BLaER1 treated with 17β-estradiol and CSF1 and Interleukin-3, amounts not matched to agents 10 nM and 100 nM (cell line): ENCODE data around the gene PLCXD1.
A peak's percentile ranks its signal among the peaks of the same experiment; 100 is the strongest.
"Not testable (repeated sequence)": the region's sequence is repeated elsewhere in the genome, so short reads cannot be mapped to it uniquely, and the experiment has no call there.

Experiments
- H3K27ac ChIP-seq, 11 experiments: shearing (Covaris generic); formaldehyde crosslinking; 2 replicates each; pipeline ENCODE4 v1.8.1; 2022
- H3K27me3 ChIP-seq, 11 experiments: shearing (Covaris generic); formaldehyde crosslinking; 2 replicates each; pipeline ENCODE4 v1.8.1; 2022
- H3K36me3 ChIP-seq, 11 experiments: shearing (Covaris generic); formaldehyde crosslinking; 2 replicates each; pipeline ENCODE4 v1.8.1; 2022
- H3K4me1 ChIP-seq, 10 experiments: shearing (Covaris generic); formaldehyde crosslinking; 2 replicates each; pipeline ENCODE4 v1.8.1; 2022
- H3K4me2 ChIP-seq, 11 experiments: shearing (Covaris generic); formaldehyde crosslinking; 2 replicates each; pipeline ENCODE4 v1.8.1; 2022
- H3K4me3 ChIP-seq, 10 experiments: shearing (Covaris generic); formaldehyde crosslinking; 2 replicates each; pipeline ENCODE4 v1.8.1; 2022
- H3K9ac ChIP-seq, 11 experiments: shearing (Covaris generic); formaldehyde crosslinking; 2 replicates each; pipeline ENCODE4 v1.8.1; 2022
- H3K9me3 ChIP-seq, 11 experiments: shearing (Covaris generic); formaldehyde crosslinking; replicated peaks in 1 of 11; 2 replicates each; pipeline ENCODE4 v1.8.1; 2022
- H4K20me1 ChIP-seq, 11 experiments: shearing (Covaris generic); formaldehyde crosslinking; 2 replicates each; pipeline ENCODE4 v1.8.1; 2022
- Cebpa-rat ChIP-seq, 11 experiments: shearing (Covaris generic); IDR thresholded peaks; 2 replicates each; pipeline ENCODE4 v1.8.1; 2022

The PLCXD1 gene

GRCh38 chrX:317424-318067 is 36.4 kb downstream of the PLCXD1 start:
- Histone ChIP-seq H3K27me3 (no peaks in the 10 kb centered on the region), H3K4me2 (peak overlapping the region in 10 of 11 experiments; percentile 18 to 58 (median 36); a peak in 15 of 22 replicates), H4K20me1 (peaks cover 0 to 56% (median 37%) of the 10 kb centered on the region in 11 experiments; a peak in 17 of 22 replicates)

GRCh38 chrX:318068-318738 is 37.0 kb downstream of the PLCXD1 start:
- Histone ChIP-seq H4K20me1 (peaks cover 0 to 49% (median 33%) of the 10 kb centered on the region in 11 experiments; a peak in 17 of 22 replicates), H3K36me3 (peaks cover 30 to 39% (median 35%) of the 10 kb centered on the region in 11 experiments), H3K27me3 (no peaks in the 10 kb centered on the region), H3K4me2 (peak overlapping the region; percentile 37 to 80 (median 71); a peak in 21 of 22 replicates), H3K27ac (peak overlapping the region; percentile 98 to 100 (median 100)), H3K4me3 (peak overlapping the region; percentile 88 to 100 (median 98)), H3K4me1 (peaks cover 13 to 28% (median 23%) of the 10 kb centered on the region in 10 experiments; a peak in 19 of 20 replicates), H3K9ac (peak overlapping the region; percentile 96 to 100 (median 99)), H3K9me3 (peaks cover 0 to 7% (median 0%) of the 10 kb centered on the region in 11 experiments; a peak in 3 of 22 replicates)
- no peak for TF ChIP-seq Cebpa-rat (IDR thresholded peaks at IDR 0.05)

More at GRCh38 chrX:317424-318067, 36.4 kb downstream of the PLCXD1 start:
- H3K4me1 ChIP-seq: peaks cover 13 to 27% (median 21%) of the 10 kb centered on the region in 10 experiments; a peak in 19 of 20 replicates
- H3K9ac ChIP-seq: no peak overlapping the region; a peak in 1 of 22 replicates
- H3K27ac ChIP-seq: peak overlapping the region in 5 of 11 experiments; percentile 29 to 100 (median 49); a peak in 5 of 22 replicates
- H3K4me3 ChIP-seq: peak overlapping the region; percentile 88 to 100 (median 98); a peak in 19 of 20 replicates
- peaks cover 0 to 7% (median 0%) of the 10 kb centered on the region in 11 experiments; a peak in 3 of 22 replicates for H3K9me3 ChIP-seq
- H3K36me3 ChIP-seq: peaks cover 37 to 45% (median 41%) of the 10 kb centered on the region in 11 experiments
- no peak for TF ChIP-seq Cebpa-rat (IDR thresholded peaks at IDR 0.05)

DNA sequence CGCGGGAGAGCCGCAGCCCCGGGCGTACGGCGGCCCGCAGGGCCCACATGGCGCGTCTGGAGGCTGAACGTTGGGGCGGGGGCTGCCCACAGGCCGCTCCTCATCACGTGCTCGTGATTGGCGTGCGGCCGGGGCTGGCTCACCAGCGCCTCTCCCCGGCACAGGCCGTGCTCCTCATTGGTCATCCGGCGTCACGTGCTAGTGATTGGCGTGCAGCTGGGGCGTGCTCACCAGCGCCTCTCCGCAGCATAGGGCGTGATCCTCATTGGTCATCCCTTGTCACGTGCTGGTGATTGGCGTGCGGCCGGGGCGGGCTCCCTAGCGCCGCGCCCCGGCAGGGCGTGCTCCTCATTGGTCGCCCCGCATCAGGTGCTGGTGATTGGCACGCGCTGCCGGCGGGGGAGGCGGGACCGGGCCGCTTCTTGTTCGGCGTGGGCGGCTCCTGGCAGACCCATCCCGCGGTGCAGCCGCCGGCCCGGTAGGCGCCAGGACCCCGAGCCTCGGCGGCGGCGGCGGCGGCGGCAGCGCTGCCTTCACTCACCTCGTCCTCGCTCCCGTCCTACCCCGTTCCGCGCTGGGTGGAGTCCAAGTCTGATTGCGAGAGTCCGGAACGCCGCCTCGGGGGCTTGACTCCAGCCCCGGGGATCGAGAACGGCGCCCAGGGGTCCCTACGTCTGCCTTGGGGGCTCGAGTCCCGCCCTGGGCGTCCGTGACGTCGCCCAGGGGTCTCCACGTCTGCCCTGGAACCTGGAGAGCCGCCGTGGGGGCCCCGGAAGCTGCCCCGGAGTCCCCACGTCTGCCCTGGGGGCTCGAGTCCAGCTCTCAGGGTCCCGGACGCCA is 37.8 kb downstream of the PLCXD1 start, which contains the start of gene GTPBP6:
Gene GTPBP6, minus strand, starts transcription at position 58 of the 840 bp plus-strand sequence. Its CDS starts 9 bp downstream, at position 49.
- no peak for TF ChIP-seq Cebpa-rat (IDR thresholded peaks at IDR 0.05)
- no peaks in the 10 kb centered on the region for H3K27me3 ChIP-seq
- peak within 1 kb of the TSS; percentile 88 to 100 (median 98) for H3K4me3 ChIP-seq
- peak within 1 kb of the TSS; percentile 98 to 100 (median 99) for H3K9ac ChIP-seq
- H3K9me3 ChIP-seq: peaks cover 0 to 7% (median 0%) of the 10 kb centered on the region in 11 experiments; a peak in 3 of 22 replicates
- H3K4me1 ChIP-seq: peaks cover 16 to 34% (median 27%) of the 10 kb centered on the region in 10 experiments; a peak in 19 of 20 replicates
- H3K36me3 ChIP-seq: peaks cover 23 to 31% (median 27%) of the 10 kb centered on the region in 11 experiments
- peak within 1 kb of the TSS; percentile 99 to 100 (median 100) for H3K27ac ChIP-seq
- peak within 1 kb of the TSS; percentile 96 to 100 (median 99) for H3K4me2 ChIP-seq
- H4K20me1 ChIP-seq: peaks cover 0 to 42% (median 26%) of the 10 kb centered on the region in 11 experiments; a peak in 17 of 22 replicates

- TF ChIP-seq Cebpa-rat (IDR thresholded peaks at IDR 0.05): no peak
- peak overlapping the region; percentile 98 to 100 (median 99) for H3K27ac ChIP-seq
- H3K4me1 ChIP-seq: peaks cover 21 to 40% (median 28%) of the 10 kb centered on the region in 10 experiments; a peak in 19 of 20 replicates
- H3K27me3 ChIP-seq: no peaks in the 10 kb centered on the region
- H3K4me2 ChIP-seq: peak overlapping the region; percentile 96 to 100 (median 99)
- peak overlapping the region; percentile 88 to 100 (median 98) for H3K4me3 ChIP-seq
- H3K9me3 ChIP-seq: peaks cover 0 to 7% (median 0%) of the 10 kb centered on the region in 11 experiments; a peak in 3 of 22 replicates
- peaks cover 18 to 24% (median 21%) of the 10 kb centered on the region in 11 experiments for H3K36me3 ChIP-seq
- H3K9ac ChIP-seq: peak overlapping the region; percentile 98 to 100 (median 99)
- peaks cover 0 to 36% (median 22%) of the 10 kb centered on the region in 11 experiments; a peak in 17 of 22 replicates for H4K20me1 ChIP-seq
Measured at GRCh38 chrX:319579-320125, 38.5 kb downstream of the PLCXD1 start.

GRCh38 chrX:320126-320783 is 39.1 kb downstream of the PLCXD1 start:
- peaks cover 21 to 42% (median 28%) of the 10 kb centered on the region in 10 experiments; a peak in 19 of 20 replicates for H3K4me1 ChIP-seq
- no peak for TF ChIP-seq Cebpa-rat (IDR thresholded peaks at IDR 0.05)

DNA sequence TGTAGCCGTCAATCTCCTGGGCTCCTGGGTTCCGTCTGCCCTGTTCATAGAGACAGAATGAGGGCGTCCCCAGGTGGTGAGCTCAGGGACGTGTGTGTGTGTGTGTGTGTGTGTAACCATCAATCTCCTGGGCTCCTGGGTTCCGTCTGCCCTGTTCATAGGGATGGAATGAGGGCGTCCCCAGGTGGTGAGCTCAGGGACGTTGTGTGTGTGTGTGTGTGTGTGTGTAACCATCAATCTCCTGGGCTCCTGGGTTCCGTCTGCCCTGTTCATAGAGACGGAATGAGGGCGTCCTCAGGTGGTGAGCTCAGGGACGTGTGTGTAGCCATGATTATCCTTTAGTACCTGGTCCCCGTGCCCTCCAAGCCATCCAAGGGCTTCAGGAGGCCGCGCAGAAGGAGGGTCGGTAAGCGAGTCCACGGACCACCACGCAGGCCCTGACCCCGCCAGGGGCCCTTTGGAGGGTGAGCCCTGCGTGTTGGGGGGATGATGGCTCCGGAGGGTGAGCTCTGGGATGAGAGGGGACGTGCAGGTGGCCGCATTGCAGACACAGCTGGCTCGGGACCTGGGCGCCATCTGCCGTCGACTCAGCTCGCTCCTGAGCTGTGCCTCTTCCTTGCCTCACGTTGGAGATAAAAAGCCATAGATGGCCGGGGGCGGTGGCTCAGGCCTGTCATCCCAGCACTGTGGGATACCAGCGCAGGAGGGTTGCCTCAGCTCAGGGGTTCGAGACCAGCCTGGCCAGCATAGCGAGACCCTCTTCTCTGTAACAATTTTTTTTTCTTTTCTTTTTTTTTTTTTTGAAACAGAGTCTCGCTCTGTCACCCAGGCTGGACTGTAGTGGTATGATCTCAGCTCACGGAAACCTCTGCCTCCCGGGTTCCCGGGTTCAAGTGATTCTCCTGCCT is 42.8 kb downstream of the PLCXD1 start:
- Histone ChIP-seq H3K27me3 (no peaks in the 10 kb centered on the region), H3K9me3 (no peaks in the 10 kb centered on the region), H3K36me3 (no peaks in the 10 kb centered on the region), H3K27ac (no peak overlapping the region), H3K9ac (no peak overlapping the region), H3K4me1 (peaks cover 12 to 36% (median 23%) of the 10 kb centered on the region in 10 experiments; a peak in 19 of 20 replicates), H3K4me2 (peak overlapping the region in 10 of 11 experiments; percentile 9 to 52 (median 36); a peak in 16 of 22 replicates), H4K20me1 (peaks cover 0 to 14% (median 0%) of the 10 kb centered on the region in 11 experiments; a peak in 4 of 22 replicates), H3K4me3 (no peak overlapping the region)
- TF ChIP-seq Cebpa-rat (IDR thresholded peaks at IDR 0.05): no peak

More at GRCh38 chrX:320126-320783, 39.1 kb downstream of the PLCXD1 start:
- Histone ChIP-seq H3K27ac (peak overlapping the region; percentile 98 to 100 (median 99)), H3K4me3 (peak overlapping the region; percentile 88 to 100 (median 98)), H3K27me3 (no peaks in the 10 kb centered on the region), H3K9ac (peak overlapping the region; percentile 98 to 100 (median 99)), H3K36me3 (peaks cover 12 to 18% (median 15%) of the 10 kb centered on the region in 11 experiments), H3K9me3 (peaks cover 0 to 7% (median 0%) of the 10 kb centered on the region in 11 experiments; a peak in 3 of 22 replicates), H3K4me2 (peak overlapping the region; percentile 96 to 100 (median 99)), H4K20me1 (peaks cover 0 to 30% (median 17%) of the 10 kb centered on the region in 11 experiments; a peak in 17 of 22 replicates)

- not testable (repeated sequence) for H3K27ac ChIP-seq, H3K9ac ChIP-seq, H3K36me3 ChIP-seq
Measured at GRCh38 chrX:324664-325063, 43.5 kb downstream of the PLCXD1 start.

More at GRCh38 chrX:324664-325063, 43.5 kb downstream of the PLCXD1 start:
- Histone ChIP-seq H3K4me1 (peaks cover 12 to 36% (median 23%) of the 10 kb centered on the region in 10 experiments; a peak in 19 of 20 replicates), H4K20me1 (peaks cover 0 to 14% (median 0%) of the 10 kb centered on the region in 11 experiments; a peak in 4 of 22 replicates), H3K4me2 (peak overlapping the region in 1 of 11 experiments; percentile 18; a peak in 3 of 22 replicates)
- H3K4me3 ChIP-seq, H3K9me3 ChIP-seq, H3K27me3 ChIP-seq: not testable (repeated sequence)
